Ishikawa (cell line): ENCODE data around the gene HIVEP1.

ENCODE experiments used
- EP300 ChIP-seq: IDR thresholded peaks from 2 replicates; pipeline ENCODE4 v1.6.1; 2012; ENCODE audit warnings: borderline replicate concordance
- TAF1 ChIP-seq: IDR thresholded peaks from 2 replicates; pipeline ENCODE4 v1.6.1; 2012; ENCODE audit warnings: low read depth, mild to moderate bottlenecking

- TF ChIP-seq TAF1: no peak
- TF ChIP-seq EP300: no peak
Observed at GRCh38 chr6:12075067-12075563, 63.0 kb downstream of the HIVEP1 start.
